ENCODE data around the gene SORCS2. TPM values are rescaled to one million over a fixed set of nuclear protein-coding genes. Genes with fewer than 3 reads are reported as not detected.
A peak's percentile ranks its signal among the peaks of the same experiment; 100 is the strongest.

Gene SORCS2
- total RNA-seq, 1 donor from 2014 or later, result 10.9 TPM

- H3K27me3 Mint-ChIP-seq (ENCODE audit: low read depth), result peaks cover 30% of the 10 kb centered on the region
- no peak for TF ChIP-seq CTCF (IDR thresholded peaks at IDR 0.05)
- DNase-seq (ENCODE audit: low spot score), result peak; percentile 38
- H3K9me3 Mint-ChIP-seq (ENCODE audit: low read depth), result no peaks in the 10 kb centered on the region
- no peaks in the 10 kb centered on the region for H3K36me3 Mint-ChIP-seq (ENCODE audit: low read depth)
- peaks cover 23% of the 10 kb centered on the region for H3K4me1 Mint-ChIP-seq (ENCODE audit: low read depth)
- H3K27ac Mint-ChIP-seq (ENCODE audit: unreplicated experiment), result no peak overlapping the region
- no peak overlapping the region for H3K4me3 Mint-ChIP-seq (ENCODE audit: unreplicated experiment)
These were observed 163.5 kb downstream of the SORCS2 start for GRCh38 chr4:7355795-7356194.

GRCh38 chr4:7356667-7357310 is 164.5 kb downstream of the SORCS2 start:
- H3K9me3 Mint-ChIP-seq (ENCODE audit: low read depth), result no peaks in the 10 kb centered on the region
- DNase-seq (ENCODE audit: low spot score), result peak; percentile 68
- no peak overlapping the region for H3K27ac Mint-ChIP-seq (ENCODE audit: unreplicated experiment)
- TF ChIP-seq CTCF (IDR thresholded peaks at IDR 0.05), result no peak
- H3K27me3 Mint-ChIP-seq (ENCODE audit: low read depth), result peaks cover 22% of the 10 kb centered on the region
- H3K4me3 Mint-ChIP-seq (ENCODE audit: unreplicated experiment), result no peak overlapping the region
- no peaks in the 10 kb centered on the region for H3K36me3 Mint-ChIP-seq (ENCODE audit: low read depth)
- H3K4me1 Mint-ChIP-seq (ENCODE audit: low read depth), result peaks cover 23% of the 10 kb centered on the region

GRCh38 chr4:7357323-7357722 is 165.0 kb downstream of the SORCS2 start:
- peak; percentile 39 for DNase-seq (ENCODE audit: low spot score)
- Mint-ChIP-seq H3K27me3 (ENCODE audit: low read depth) (peaks cover 17% of the 10 kb centered on the region), H3K4me1 (ENCODE audit: low read depth) (peaks cover 23% of the 10 kb centered on the region), H3K4me3 (ENCODE audit: unreplicated experiment) (no peak overlapping the region), H3K27ac (ENCODE audit: unreplicated experiment) (no peak overlapping the region), H3K9me3 (ENCODE audit: low read depth) (no peaks in the 10 kb centered on the region), H3K36me3 (ENCODE audit: low read depth) (no peaks in the 10 kb centered on the region)
- TF ChIP-seq CTCF (IDR thresholded peaks at IDR 0.05), result no peak

- Mint-ChIP-seq H3K9me3 (ENCODE audit: low read depth) (no peaks in the 10 kb centered on the region), H3K27ac (ENCODE audit: unreplicated experiment) (peak overlapping the region; percentile 46), H3K27me3 (ENCODE audit: low read depth) (peaks cover 9% of the 10 kb centered on the region), H3K4me3 (ENCODE audit: unreplicated experiment) (no peak overlapping the region), H3K4me1 (ENCODE audit: low read depth) (peaks cover 23% of the 10 kb centered on the region), H3K36me3 (ENCODE audit: low read depth) (no peaks in the 10 kb centered on the region)
- peak; percentile 59 for DNase-seq (ENCODE audit: low spot score)
- no peak for TF ChIP-seq CTCF (IDR thresholded peaks at IDR 0.05)
These were observed 165.9 kb downstream of the SORCS2 start for GRCh38 chr4:7358100-7358735.

- H3K27me3 Mint-ChIP-seq (ENCODE audit: low read depth), result peaks cover 9% of the 10 kb centered on the region
- no peaks in the 10 kb centered on the region for H3K9me3 Mint-ChIP-seq (ENCODE audit: low read depth)
- peak; percentile 19 for DNase-seq (ENCODE audit: low spot score)
- no peak overlapping the region for H3K27ac Mint-ChIP-seq (ENCODE audit: unreplicated experiment)
- no peak for TF ChIP-seq CTCF (IDR thresholded peaks at IDR 0.05)
- H3K4me3 Mint-ChIP-seq (ENCODE audit: unreplicated experiment), result no peak overlapping the region
- H3K36me3 Mint-ChIP-seq (ENCODE audit: low read depth), result no peaks in the 10 kb centered on the region
- peaks cover 23% of the 10 kb centered on the region for H3K4me1 Mint-ChIP-seq (ENCODE audit: low read depth)
These were observed 167.2 kb downstream of the SORCS2 start for GRCh38 chr4:7359400-7360062.

Data from chondrocyte (in vitro differentiated cells).